ENCODE measurements around the gene LASP1. TPM values are rescaled to one million over a fixed set of nuclear protein-coding genes. Genes with fewer than 3 reads are reported as not detected.

Gene LASP1
- polyA plus RNA-seq, 1 donor from 2014 or later = 56.3 TPM

DNA sequence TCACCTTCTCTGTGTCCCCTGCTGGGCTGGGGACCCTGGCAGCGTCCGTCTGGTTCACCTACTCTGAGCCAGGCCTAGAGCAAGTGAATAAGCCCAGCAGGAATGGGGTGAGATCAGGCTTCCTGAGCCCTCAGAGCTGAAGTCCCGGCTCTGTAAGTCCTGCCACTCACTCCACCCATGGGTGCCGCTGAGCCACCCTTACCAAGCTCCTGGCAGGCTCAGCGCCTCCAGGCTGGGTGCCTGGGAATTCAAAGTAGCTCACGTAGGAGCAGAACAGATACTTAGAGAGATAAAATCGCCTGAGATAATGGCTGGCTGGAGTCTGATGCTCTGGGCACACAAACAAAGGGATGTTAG lies 45.8 kb downstream of the LASP1 start:
- no peak overlapping the region for H3K27ac ChIP-seq (ENCODE audit: low read length)
- no peaks in the 10 kb centered on the region for H3K27me3 ChIP-seq (ENCODE audit: insufficient read depth, low read depth, low read length)
- no peaks in the 10 kb centered on the region for H4K20me1 ChIP-seq (ENCODE audit: insufficient read depth)
- no peaks in the 10 kb centered on the region for H3K9me3 ChIP-seq (ENCODE audit: low read length)
- no peaks in the 10 kb centered on the region for H3K36me3 ChIP-seq (ENCODE audit: insufficient read depth, low read length)
- H3K9me2 ChIP-seq (ENCODE audit: insufficient read depth, low read length) = no peaks in the 10 kb centered on the region
- TF ChIP-seq RAD21 (conservative IDR thresholded peaks at IDR 0.05) = no peak
- no peak for TF ChIP-seq SMC3 (conservative IDR thresholded peaks at IDR 0.05; ENCODE audit: poor library complexity)
- TF ChIP-seq MXI1 (conservative IDR thresholded peaks at IDR 0.05; ENCODE audit: poor library complexity, severe bottlenecking) = no peak
- no peak for TF ChIP-seq POLR2AphosphoS5 (IDR thresholded peaks at IDR 0.05)
- TF ChIP-seq, protein P1, sequence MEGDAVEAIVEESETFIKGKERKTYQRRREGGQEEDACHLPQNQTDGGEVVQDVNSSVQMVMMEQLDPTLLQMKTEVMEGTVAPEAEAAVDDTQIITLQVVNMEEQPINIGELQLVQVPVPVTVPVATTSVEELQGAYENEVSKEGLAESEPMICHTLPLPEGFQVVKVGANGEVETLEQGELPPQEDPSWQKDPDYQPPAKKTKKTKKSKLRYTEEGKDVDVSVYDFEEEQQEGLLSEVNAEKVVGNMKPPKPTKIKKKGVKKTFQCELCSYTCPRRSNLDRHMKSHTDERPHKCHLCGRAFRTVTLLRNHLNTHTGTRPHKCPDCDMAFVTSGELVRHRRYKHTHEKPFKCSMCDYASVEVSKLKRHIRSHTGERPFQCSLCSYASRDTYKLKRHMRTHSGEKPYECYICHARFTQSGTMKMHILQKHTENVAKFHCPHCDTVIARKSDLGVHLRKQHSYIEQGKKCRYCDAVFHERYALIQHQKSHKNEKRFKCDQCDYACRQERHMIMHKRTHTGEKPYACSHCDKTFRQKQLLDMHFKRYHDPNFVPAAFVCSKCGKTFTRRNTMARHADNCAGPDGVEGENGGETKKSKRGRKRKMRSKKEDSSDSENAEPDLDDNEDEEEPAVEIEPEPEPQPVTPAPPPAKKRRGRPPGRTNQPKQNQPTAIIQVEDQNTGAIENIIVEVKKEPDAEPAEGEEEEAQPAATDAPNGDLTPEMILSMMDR (IDR thresholded peaks at IDR 0.05; ENCODE audit: poor library complexity, severe bottlenecking) = no peak
- no peak for TF ChIP-seq TAF1 (IDR thresholded peaks at IDR 0.05; ENCODE audit: low read depth)
- TF ChIP-seq, protein P2, sequence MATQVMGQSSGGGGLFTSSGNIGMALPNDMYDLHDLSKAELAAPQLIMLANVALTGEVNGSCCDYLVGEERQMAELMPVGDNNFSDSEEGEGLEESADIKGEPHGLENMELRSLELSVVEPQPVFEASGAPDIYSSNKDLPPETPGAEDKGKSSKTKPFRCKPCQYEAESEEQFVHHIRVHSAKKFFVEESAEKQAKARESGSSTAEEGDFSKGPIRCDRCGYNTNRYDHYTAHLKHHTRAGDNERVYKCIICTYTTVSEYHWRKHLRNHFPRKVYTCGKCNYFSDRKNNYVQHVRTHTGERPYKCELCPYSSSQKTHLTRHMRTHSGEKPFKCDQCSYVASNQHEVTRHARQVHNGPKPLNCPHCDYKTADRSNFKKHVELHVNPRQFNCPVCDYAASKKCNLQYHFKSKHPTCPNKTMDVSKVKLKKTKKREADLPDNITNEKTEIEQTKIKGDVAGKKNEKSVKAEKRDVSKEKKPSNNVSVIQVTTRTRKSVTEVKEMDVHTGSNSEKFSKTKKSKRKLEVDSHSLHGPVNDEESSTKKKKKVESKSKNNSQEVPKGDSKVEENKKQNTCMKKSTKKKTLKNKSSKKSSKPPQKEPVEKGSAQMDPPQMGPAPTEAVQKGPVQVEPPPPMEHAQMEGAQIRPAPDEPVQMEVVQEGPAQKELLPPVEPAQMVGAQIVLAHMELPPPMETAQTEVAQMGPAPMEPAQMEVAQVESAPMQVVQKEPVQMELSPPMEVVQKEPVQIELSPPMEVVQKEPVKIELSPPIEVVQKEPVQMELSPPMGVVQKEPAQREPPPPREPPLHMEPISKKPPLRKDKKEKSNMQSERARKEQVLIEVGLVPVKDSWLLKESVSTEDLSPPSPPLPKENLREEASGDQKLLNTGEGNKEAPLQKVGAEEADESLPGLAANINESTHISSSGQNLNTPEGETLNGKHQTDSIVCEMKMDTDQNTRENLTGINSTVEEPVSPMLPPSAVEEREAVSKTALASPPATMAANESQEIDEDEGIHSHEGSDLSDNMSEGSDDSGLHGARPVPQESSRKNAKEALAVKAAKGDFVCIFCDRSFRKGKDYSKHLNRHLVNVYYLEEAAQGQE (IDR thresholded peaks at IDR 0.05; ENCODE audit: borderline replicate concordance) = no peak
- no peak for TF ChIP-seq EP300 (conservative IDR thresholded peaks at IDR 0.05; ENCODE audit: poor library complexity, severe bottlenecking)
- no peak for TF ChIP-seq EZH2 (IDR thresholded peaks at IDR 0.05; ENCODE audit: borderline replicate concordance, insufficient read depth, low read length, poor library complexity, severe bottlenecking)
- no peaks in the 10 kb centered on the region for H3F3A ChIP-seq (ENCODE audit: insufficient read depth, low read length, poor library complexity, severe bottlenecking)
- no peak overlapping the region for H2AFZ ChIP-seq (ENCODE audit: low read depth, low read length)
- H3K79me2 ChIP-seq (replicated peaks; ENCODE audit: insufficient read depth, low read length) = peaks cover 4% of the 10 kb centered on the region
- H3K4me2 ChIP-seq (ENCODE audit: low read length) = no peak overlapping the region
- no peak overlapping the region for H3K4me3 ChIP-seq (ENCODE audit: low read length)
- no peak overlapping the region for H3K9ac ChIP-seq (ENCODE audit: low read length)

- Histone ChIP-seq H3F3A (ENCODE audit: insufficient read depth, low read length, poor library complexity, severe bottlenecking) (no peaks in the 10 kb centered on the region), H2AFZ (ENCODE audit: low read depth, low read length) (no peak overlapping the region), H3K9ac (ENCODE audit: low read length) (no peak overlapping the region), H3K9me2 (ENCODE audit: insufficient read depth, low read length) (no peaks in the 10 kb centered on the region), H3K4me2 (ENCODE audit: low read length) (no peak overlapping the region), H3K27ac (ENCODE audit: low read length) (no peak overlapping the region), H3K9me3 (ENCODE audit: low read length) (no peaks in the 10 kb centered on the region), H3K79me2 (replicated peaks; ENCODE audit: insufficient read depth, low read length) (no peaks in the 10 kb centered on the region), H3K4me3 (ENCODE audit: low read length) (no peak overlapping the region), H3K36me3 (ENCODE audit: insufficient read depth, low read length) (no peaks in the 10 kb centered on the region), H4K20me1 (ENCODE audit: insufficient read depth) (no peaks in the 10 kb centered on the region), H3K27me3 (ENCODE audit: insufficient read depth, low read depth, low read length) (no peaks in the 10 kb centered on the region)
- TF ChIP-seq, protein P1 (IDR thresholded peaks at IDR 0.05; ENCODE audit: poor library complexity, severe bottlenecking) = no peak
- TF ChIP-seq TAF1 (IDR thresholded peaks at IDR 0.05; ENCODE audit: low read depth) (no peak), MXI1 (conservative IDR thresholded peaks at IDR 0.05; ENCODE audit: poor library complexity, severe bottlenecking) (no peak), RAD21 (conservative IDR thresholded peaks at IDR 0.05) (no peak), POLR2AphosphoS5 (IDR thresholded peaks at IDR 0.05) (no peak), SMC3 (conservative IDR thresholded peaks at IDR 0.05; ENCODE audit: poor library complexity) (no peak)
- TF ChIP-seq, protein P2 (IDR thresholded peaks at IDR 0.05; ENCODE audit: borderline replicate concordance) = no peak
Measured at GRCh38 chr17:38916771-38917170, 46.9 kb downstream of the LASP1 start.

Measured in neural cell (in vitro differentiated cells).